OCI-LY7 (cell line): ENCODE data around the gene NKX2-2. TPM values are rescaled to one million over a fixed set of nuclear protein-coding genes. Genes with fewer than 3 reads are reported as not detected.

Experiments
- BruUV-seq: library from RNA; stranded (reverse); fragments of 400-500 nt; replicated peaks from 2 replicates; lab custom pipeline; 2021; lab: Mats Ljungman, UMichigan
- CTCF ChIA-PET: fragments of 300-600 bp; sonication (Branson Sonifier 250); formaldehyde crosslinking; loops from one replicate; lab custom pipeline; 2022; ENCODE audit warnings: antibody characterized with exemption; ENCODE audit not compliant: unreplicated experiment; lab: Charles Lee
- POLR2A ChIA-PET: fragments of 300-600 bp; sonication (Branson Sonifier 250); formaldehyde crosslinking; loops from one replicate; lab custom pipeline; 2022; ENCODE audit warnings: antibody characterized with exemption; lab: Charles Lee
- DNase-seq: peaks from one replicate; pipeline ENCODE4 v3.0.0-alpha.2; 2015; ENCODE audit warnings: low spot score
- H2AFZ ChIP-seq: fragments of 200-600 bp; sonication (generic), shearing (Covaris generic); 2 replicates; pipeline ENCODE4 v1.6.1; 2014; ENCODE audit warnings: mild to moderate bottlenecking, antibody characterized with exemption, low read length, moderate library complexity
- H3K27ac ChIP-seq: fragments of 200-600 bp; sonication (generic); 2 replicates; pipeline ENCODE4 v1.5.1; 2014; ENCODE audit warnings: mixed run types, low read depth, mild to moderate bottlenecking, moderate library complexity, low read length, inconsistent platforms; ENCODE audit not compliant: poor library complexity, severe bottlenecking
- H3K36me3 ChIP-seq: fragments of 200-600 bp; sonication (generic); 2 replicates; pipeline ENCODE4 v1.6.1; 2014; ENCODE audit warnings: mild to moderate bottlenecking, antibody characterized with exemption, low read length, moderate library complexity, mixed read lengths; ENCODE audit not compliant: insufficient read depth
- H3K4me1 ChIP-seq: fragments of 200-600 bp; sonication (generic); 2 replicates; pipeline ENCODE4 v1.5.1; 2014; ENCODE audit warnings: mild to moderate bottlenecking, low read length; ENCODE audit not compliant: insufficient read depth, poor library complexity, severe bottlenecking
- H3K4me2 ChIP-seq: fragments of 200-600 bp; sonication (generic); 2 replicates; pipeline ENCODE4 v1.6.1; 2014; ENCODE audit warnings: mild to moderate bottlenecking, low read length
- H3K4me3 ChIP-seq: fragments of 200-600 bp; sonication (generic); 2 replicates; pipeline ENCODE4 v1.5.1; 2014; ENCODE audit warnings: mild to moderate bottlenecking, low read depth, low read length; ENCODE audit not compliant: poor library complexity, severe bottlenecking
- H3K79me2 ChIP-seq: fragments of 200-600 bp; sonication (generic); 2 replicates; pipeline ENCODE4 v1.6.1; 2016; ENCODE audit warnings: low read depth, mild to moderate bottlenecking, low read length, moderate library complexity, mixed read lengths; ENCODE audit not compliant: insufficient read depth
- H3K9me2 ChIP-seq: fragments of 200-600 bp; sonication (generic); 2 replicates; pipeline ENCODE4 v1.6.1; 2016; ENCODE audit warnings: mild to moderate bottlenecking, low read length, mixed read lengths; ENCODE audit not compliant: insufficient read depth
- H3K9me3 ChIP-seq: fragments of 200-600 bp; sonication (generic); 2 replicates; pipeline ENCODE4 v1.6.1; 2014; ENCODE audit warnings: mild to moderate bottlenecking, mixed run types, low read length, mixed read lengths
- H4K20me1 ChIP-seq: fragments of 200-600 bp; sonication (generic); 2 replicates; pipeline ENCODE4 v1.6.1; 2014; ENCODE audit warnings: mild to moderate bottlenecking, antibody characterized with exemption, low read length, moderate library complexity, mixed read lengths; ENCODE audit not compliant: insufficient read depth
- CTCF ChIP-seq: fragments of 200-600 bp; sonication (generic); conservative IDR thresholded peaks from 2 replicates; pipeline ENCODE4 v1.5.1; 2014; ENCODE audit warnings: mild to moderate bottlenecking, antibody characterized with exemption, low read length, moderate library complexity, mixed read lengths
- EZH2phosphoT487 ChIP-seq: fragments of 200-600 bp; sonication (generic); IDR thresholded peaks from 2 replicates; pipeline ENCODE4 v1.6.1; 2018; ENCODE audit warnings: low read depth, borderline replicate concordance, mild to moderate bottlenecking, mixed run types, antibody characterized with exemption, low read length, moderate library complexity, mixed read lengths
- intact Hi-C: fragments of 100-400 bp; cut with micrococcal nuclease; formaldehyde crosslinking; loops from one replicate; pipeline ENCODE4 v1.10.0; 2022; ENCODE audit not compliant: unreplicated experiment
- total RNA-seq, 2 experiments: library from RNA; depleted of rRNA in 1 of 2; stranded (reverse); fragments of >200 nt in 1 of 2; shearing (Covaris generic) in 1 of 2; gene quantifications; 2 replicates each; pipeline ENCODE4 v1.2.3, GENCODE V29; 2014 to 2022

NKX2-2 gene
- total RNA-seq, 2 experiments from 2014 or later: not detected

DNA sequence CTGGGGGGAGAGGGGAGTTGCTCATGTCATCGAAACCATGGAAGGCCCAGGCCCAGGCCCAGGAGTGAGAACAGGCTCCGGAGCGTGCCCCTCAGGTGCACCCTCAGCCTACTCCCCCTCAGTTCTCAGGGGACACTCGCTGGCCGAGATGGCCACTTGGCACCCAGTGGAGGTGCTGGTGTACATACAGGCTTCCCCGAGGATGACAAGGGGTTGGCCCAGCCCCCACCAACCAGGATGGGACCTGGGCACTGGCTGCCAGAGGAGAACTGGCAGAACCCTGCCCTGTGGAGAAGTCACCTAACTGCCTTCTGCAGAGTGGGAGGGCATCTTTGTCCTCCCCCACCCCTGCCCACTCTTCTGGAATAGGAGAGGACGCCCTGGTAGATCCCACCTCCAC, 9.5 kb downstream of the NKX2-2 start:
- Histone ChIP-seq H3K9me2 (no peaks in the 10 kb centered on the region), H3K79me2 (no peaks in the 10 kb centered on the region), H3K4me1 (no peaks in the 10 kb centered on the region), H3K36me3 (no peaks in the 10 kb centered on the region), H2AFZ (no peak overlapping the region), H4K20me1 (no peaks in the 10 kb centered on the region), H3K4me3 (no peak overlapping the region), H3K9me3 (no peaks in the 10 kb centered on the region), H3K27ac (no peak overlapping the region), H3K4me2 (no peak overlapping the region)
- CTCF ChIA-PET: interaction anchor here (0.7 kb wide), 1 partner anchor 271 kb away, joined by 3 read pairs; no protein-coding TSS in a partner anchor
- POLR2A ChIA-PET: interaction anchor here (0.9 kb wide), 1 partner anchor 658 kb away, joined by 3 read pairs; no protein-coding TSS in a partner anchor
- no peak for TF ChIP-seq EZH2phosphoT487
- no peak for TF ChIP-seq CTCF
- intact Hi-C loops: no loop called here
- DNase-seq: no peak
- BruUV-seq: no TSS peak

DNA sequence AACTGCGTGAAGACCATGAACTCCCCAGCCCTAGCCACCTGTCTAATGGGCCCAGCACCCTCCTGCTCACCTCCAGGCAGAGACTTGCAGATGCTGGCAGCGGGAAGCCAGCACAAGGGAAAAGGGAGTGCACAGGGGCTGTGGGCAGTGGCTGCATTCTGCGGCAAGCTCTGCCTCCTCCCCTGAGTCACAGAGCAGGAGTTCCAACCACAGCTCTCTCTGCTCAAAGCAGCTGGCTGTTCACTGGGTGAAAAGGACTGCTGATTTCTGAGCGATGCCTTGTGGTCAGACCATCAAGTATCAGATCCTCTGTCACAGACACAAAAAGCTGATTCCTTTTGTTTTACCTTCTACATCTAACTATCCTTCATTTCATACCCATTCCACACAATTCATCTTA, 10.5 kb downstream of the NKX2-2 start:
- H3K4me3 ChIP-seq: no peak overlapping the region
- H3K9me3 ChIP-seq: no peaks in the 10 kb centered on the region
- H3K27ac ChIP-seq: no peak overlapping the region
- ChIA-PET CTCF (no interaction called here), POLR2A (interaction anchor here (0.9 kb wide), 2 partner anchors 25 to 657 kb away, joined by 3 to 4 read pairs; no protein-coding TSS in a partner anchor)
- H3K4me2 ChIP-seq: no peak overlapping the region
- peak; percentile 8 for DNase-seq
- no TSS peak for BruUV-seq
- TF ChIP-seq CTCF: no peak
- no peak for TF ChIP-seq EZH2phosphoT487
- intact Hi-C loops: no loop called here
- H3K79me2 ChIP-seq: no peaks in the 10 kb centered on the region
- H2AFZ ChIP-seq: no peak overlapping the region
- no peaks in the 10 kb centered on the region for H4K20me1 ChIP-seq
- no peaks in the 10 kb centered on the region for H3K36me3 ChIP-seq
- no peaks in the 10 kb centered on the region for H3K4me1 ChIP-seq
- H3K9me2 ChIP-seq: no peaks in the 10 kb centered on the region

DNA sequence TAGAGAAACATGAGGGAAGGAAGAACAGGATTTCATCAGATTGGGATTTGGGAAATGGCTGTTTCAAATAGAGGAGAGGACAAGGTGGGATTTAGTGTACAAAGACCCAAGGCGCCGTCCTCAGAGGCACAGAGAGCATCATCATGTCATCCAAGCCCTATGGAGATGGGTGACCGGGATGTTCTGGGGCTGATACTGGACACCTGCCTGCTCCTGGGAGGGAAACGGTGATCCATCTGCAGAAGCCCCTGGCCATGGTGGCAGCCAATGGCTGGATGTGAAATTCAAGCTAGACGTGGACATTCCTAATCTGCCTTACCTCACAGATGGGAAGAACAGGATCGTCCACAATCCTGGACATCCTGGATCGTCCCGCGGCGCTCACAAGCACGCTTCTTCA, 12.7 kb downstream of the NKX2-2 start:
- Histone ChIP-seq H3K27ac (no peak overlapping the region), H3K36me3 (no peaks in the 10 kb centered on the region), H4K20me1 (no peaks in the 10 kb centered on the region), H3K4me3 (no peak overlapping the region), H3K9me3 (no peaks in the 10 kb centered on the region), H3K9me2 (no peaks in the 10 kb centered on the region), H3K79me2 (no peaks in the 10 kb centered on the region), H3K4me1 (no peaks in the 10 kb centered on the region), H2AFZ (no peak overlapping the region), H3K4me2 (no peak overlapping the region)
- CTCF ChIA-PET: no interaction called here
- intact Hi-C loops: no loop called here
- no peak for DNase-seq
- no peak for TF ChIP-seq CTCF
- no peak for TF ChIP-seq EZH2phosphoT487
- POLR2A ChIA-PET: no interaction called here
- no TSS peak for BruUV-seq
